ELR (cell line): ENCODE results near the gene FGF1.

ENCODE experiments used
- DNase-seq: peaks from one replicate; pipeline ENCODE4 v3.0.0-alpha.2; 2015; ENCODE audit warnings: low read depth

Gene FGF1

DNA sequence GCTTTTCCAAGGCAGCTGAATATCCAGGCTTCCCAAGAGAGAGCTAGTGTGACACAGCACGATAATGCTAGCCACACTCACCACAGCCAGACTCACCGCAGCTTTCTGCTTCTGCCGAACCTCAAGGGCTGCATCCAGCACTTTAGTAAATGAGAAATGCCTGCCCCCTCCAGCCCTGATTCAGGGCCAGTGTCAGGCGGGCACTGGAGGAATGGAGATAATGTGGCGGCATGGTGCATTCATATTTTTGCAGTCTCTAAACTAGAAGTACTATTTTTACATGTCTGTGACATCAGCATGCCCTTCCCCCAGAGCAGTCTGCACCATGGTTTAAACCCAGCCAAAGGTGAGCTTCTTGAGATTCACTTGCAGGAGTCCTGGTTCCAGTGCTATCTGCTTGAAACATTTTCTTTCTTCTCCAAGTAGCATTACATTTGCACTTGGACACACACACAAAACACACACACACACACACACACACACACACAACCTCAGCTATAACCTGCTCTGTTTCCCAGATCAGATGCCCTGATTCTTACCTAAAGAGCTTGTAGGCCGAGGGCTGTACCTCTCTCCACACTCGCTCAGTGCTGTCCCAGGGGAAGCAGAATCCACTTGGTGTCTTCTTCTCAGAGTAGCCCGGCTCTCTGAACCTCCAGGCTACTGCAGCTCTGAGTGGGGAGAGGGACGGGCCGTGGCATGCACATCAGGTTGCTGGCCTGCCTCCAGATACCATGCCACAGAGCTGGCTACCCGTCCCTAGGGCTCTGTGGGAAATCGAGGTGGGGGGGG is at the start of gene FGF1:
TSS of gene FGF1 (minus strand) at position 673 of the 792 bp plus-strand sequence. CDS start 71,963 bp downstream, outside the sequence.
- DNase-seq: no peak

DNA sequence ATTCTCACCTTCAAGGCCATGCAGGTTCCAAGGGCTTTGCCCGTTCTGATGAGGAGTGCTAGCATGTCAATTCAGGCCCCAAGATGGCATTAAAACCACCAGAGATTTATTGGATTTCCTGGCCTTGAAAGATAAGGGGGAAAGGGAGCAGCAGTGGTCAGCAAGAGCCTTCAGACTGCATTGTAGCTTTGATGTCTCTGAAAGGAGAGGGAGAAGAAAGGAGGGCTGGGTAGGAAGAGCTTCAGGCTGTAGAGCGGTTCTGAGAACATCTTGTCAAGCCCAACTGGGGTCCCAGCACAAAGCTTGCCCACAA is 41.8 kb upstream of the FGF1 start:
- no peak for DNase-seq

DNA sequence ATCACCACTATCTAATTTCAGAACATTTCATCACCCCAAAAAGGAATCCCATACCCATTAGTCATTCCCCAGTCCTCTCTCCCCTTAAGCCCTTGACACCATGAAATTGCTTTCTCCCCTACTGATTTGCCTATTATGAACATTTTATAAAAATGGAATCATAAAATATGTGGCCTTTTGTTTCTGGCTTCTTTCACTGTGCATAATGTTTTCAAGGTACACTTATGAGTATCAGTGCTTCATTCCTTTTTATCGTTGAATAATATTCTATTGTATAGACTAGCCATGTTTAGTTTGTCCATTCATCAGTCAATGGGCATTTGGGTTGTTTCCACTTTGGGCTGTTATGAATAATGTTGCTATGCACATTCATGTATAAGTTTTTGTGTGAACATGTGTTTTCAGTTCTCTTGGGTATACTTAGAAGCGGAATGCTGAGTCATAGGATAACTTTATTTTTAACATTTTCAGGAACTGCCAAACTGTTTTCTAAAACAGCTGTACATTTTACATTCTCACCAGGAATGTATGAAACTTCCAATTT is 40.4 kb upstream of the FGF1 start:
- DNase-seq: peak; percentile 72

DNA sequence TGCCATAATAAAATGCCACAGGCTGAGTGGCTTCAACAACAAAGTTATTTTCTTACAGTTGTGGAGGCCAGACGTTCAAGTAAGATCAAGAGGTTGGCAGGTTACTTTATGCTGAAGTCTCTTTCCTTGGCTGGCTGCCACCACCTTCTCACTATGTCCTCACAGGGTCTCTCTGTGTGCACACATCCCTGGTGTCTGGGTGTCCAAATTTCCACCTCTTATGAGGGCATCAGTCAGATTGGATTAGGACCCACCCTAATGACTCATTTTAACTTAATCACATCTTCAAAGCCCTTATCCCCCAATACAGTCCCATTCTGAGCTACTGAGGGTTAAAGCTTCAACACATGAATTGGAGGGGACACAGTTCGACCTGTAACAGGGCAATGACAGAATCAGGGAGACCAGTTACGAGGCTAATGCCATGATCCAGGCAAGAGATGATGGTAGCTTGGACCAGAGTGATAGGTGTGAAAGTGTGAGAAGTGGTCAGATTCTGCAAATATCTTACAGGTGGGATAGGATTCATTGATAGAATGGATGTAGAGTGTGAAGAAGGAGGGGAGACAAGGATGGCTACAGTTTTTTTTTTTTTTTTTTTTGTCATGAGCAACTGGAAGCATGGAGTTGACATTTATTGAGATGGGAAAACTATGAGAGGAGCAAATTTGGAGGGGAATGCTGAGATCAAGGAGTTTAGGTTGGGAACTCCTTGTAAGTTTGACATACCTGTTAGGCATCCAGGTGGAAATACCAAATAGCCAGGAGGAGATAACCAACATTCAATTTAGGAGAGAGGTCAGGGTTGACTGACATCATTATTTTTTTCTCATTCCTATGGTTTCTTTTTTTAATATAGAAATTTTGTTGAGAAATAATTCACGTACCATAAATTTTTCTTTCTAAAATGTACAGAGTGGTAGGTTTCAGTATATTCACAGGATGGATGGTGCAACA is 39.6 kb upstream of the FGF1 start:
- no peak for DNase-seq

DNA sequence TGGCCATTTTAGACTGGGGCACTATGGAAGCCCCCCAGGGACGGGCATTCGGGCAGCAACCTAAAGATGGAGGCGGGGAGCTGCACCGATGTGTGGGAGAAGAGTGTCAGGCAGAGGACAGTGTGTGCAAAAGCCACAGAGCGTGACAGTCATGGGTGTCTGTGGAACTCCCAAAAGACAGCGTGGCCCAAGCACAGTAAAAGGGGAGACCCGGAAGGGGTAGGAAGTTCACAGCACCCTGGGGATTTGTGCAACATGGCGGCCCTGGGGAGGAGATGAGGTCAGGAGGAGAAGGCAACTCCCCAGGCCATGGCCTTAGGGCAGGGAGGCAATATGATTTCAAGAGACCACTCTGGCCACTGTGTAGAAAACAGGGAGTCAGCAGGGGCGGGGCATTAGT is 38.9 kb upstream of the FGF1 start:
- DNase-seq: no peak

DNA sequence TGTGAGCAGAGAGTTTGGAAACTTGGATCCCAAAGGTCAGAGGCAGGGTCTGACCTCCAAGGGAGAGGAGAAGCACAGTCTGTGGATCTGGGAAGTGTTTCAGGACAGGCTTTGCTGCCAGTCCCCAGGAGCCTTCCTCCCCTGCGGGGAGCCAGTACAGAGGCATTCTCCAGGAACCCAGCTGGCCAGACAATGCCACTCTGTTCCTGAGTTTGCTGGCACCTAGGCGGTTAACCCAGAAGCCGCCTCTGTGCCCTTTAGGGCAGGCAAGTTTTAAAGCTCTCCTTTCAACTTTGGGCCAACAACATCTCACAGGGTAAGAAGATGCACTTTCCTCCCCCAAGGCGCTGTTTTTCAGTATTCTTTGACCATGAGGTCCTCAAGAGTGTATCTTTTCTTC is 37.0 kb upstream of the FGF1 start:
- no peak for DNase-seq

DNA sequence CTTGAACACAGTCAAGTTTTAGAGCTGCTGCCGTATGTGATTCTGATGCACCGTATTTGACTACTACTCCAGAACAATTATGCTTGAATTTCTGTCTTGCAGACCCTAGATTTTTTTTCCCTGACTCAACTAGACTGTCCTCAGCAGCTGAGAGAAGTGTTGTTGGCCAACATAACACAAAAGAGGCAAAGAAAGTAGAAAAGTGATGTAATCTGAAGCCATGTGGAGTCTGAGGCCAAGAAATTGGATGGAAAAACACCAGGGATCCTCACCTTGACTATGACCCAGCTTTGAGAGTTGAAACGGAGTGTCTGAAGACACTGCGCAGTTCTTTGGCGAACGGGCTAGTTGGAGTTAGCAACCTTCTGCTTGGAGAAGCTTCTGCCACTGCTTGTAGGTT is 36.3 kb upstream of the FGF1 start:
- DNase-seq: no peak

DNA sequence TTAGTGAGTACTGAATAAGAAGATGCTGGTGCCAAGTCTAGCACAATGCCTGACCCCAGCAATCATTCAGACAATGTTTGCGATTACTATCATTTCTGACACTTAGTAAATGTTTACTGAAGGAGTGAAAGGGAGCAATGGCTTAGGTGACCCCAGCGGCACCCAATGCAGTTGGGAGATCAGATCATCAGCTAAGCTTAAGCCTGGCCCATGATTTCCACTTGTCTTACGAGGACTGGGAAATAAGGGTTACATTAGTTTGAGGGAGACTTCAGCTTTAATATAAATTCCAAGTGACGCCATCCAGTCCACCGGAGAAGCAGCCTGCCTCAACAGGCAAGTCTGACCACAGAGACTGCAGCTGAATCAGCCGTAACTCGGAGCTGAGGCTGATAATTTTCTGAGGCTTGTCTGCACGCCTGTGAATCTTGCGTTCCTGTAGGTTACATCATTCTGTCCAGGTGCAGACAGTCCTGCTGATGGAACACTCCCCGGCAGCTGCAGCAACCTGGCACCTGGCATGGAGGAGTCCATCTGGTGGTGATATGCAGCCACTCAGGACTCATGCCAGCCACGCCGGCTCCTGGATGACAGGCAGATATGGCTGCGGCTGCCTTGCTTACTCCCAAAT is 34.9 kb upstream of the FGF1 start:
- DNase-seq: no peak

DNA sequence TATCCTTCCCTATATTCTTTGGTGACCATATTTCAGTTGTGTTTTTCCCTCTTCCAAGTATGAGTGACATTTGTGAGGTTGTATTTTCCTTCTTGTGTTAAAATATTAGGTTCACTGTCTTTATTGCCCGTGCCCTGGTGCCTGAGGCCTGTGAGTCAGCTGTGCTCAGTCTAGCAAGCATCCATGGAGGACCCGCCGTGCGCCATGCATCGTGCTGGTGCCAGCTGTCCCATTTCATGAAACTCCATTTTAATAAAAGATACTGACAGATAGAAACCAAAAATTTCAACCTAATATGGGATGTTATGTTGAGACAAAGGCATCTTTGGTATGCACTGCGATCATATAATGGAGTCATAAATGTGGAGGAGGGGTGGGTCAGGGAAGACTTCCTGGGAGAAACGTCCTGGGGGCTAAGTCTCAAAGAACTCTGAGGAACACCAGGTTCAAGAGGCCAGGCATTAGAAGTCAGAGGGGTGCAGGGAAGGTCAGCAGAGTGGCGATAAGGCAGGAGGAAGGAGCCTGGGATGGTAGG is 34.0 kb upstream of the FGF1 start:
- peak; percentile 22 for DNase-seq

DNA sequence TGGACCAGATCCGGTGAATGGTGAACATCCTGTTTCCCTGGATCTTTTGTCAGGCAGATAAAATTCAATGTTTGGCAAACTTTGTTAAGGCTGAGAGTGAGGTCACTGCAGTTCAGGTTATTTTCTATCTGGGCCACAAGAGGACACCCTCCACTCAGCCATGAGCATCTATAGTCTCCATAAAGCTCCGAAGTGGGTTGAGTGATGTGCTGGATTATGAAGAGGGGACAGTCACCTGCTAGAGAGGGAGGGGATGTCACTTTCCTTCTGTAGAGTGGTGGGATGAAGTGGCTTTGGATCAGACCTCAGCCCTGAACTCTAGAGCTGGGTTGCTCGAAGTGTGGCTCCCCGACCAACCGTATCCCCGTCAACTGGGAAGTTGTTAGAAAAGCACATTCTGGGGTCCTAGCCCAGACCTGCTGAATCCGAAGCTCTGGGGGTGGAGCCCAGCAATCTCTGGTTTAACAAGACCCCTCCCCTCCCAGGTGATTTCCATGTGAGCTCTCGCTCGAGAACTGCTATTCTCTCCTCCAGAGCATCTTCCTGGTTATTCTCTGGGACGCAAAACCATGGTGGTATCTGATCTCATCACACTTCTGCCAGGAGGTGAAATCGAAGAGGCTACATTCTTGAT is 31.8 kb upstream of the FGF1 start:
- DNase-seq: peak; percentile 72

DNA sequence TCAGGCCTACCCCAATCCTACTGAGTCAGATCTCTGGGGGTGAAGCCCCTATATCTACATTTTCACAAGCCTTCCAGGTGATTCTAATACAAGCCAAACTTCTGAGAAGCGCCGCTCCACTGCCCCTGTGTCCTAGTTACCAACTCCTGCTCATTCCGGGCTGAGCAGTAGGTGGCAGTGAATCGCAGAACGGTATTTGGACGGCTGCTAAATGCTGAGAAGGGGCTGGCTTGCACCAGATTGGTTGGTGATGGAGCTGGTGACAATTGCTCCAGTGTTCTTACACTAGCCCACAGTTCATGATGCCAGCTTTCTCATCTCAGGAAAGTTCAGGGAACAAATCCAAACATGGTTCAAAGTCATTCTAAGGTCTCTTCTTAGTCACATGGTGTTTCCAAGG is 31.1 kb upstream of the FGF1 start:
- DNase-seq: peak; percentile 66

DNA sequence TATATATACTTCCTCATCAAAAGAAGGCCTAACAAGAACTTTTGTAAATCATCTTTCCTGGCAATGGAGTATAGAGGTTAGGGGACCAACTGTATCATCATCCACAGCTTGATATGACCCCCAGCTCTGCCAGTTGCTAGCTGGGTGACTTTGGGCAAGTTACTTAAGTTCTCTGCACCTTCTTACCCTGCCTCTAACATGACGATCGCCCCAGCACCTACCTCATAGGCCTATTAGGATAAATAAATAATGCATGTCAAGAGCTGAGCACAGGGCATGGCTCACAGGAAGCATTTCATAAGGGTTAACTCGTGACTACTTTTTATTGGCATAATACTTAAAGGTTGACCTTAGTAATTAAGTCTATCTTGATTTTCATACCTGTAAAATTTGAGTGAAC is 29.4 kb upstream of the FGF1 start:
- DNase-seq: no peak

DNA sequence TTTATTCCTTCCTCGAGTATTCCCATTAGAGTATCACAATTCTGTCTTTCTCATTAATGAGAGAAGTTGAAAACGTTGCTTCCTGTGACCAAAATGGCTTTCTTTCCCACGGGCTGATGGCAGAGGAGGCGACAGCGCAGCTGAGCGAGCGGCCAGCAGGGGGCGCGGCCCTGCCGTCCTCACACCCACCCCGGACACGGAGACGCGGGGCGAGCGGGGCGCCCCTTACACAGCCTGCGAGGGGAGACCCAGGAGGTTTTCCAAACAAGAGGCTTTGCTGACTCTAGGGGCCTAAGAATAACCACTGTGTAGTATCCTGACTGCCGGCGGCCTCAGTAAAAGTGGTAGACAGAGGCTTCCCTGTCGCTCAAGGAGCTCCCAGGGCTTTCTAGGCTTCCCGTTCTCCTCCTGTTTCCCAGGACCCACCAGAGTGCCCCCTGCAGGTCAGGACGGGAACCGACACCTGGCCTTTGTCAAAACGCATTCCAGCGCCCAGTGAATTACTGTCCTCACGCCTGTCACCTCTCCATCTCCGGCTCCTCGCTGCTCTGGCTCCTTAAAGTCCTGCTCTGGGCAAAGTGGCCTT is 27.3 kb upstream of the FGF1 start:
- DNase-seq: peak; percentile 89

DNA sequence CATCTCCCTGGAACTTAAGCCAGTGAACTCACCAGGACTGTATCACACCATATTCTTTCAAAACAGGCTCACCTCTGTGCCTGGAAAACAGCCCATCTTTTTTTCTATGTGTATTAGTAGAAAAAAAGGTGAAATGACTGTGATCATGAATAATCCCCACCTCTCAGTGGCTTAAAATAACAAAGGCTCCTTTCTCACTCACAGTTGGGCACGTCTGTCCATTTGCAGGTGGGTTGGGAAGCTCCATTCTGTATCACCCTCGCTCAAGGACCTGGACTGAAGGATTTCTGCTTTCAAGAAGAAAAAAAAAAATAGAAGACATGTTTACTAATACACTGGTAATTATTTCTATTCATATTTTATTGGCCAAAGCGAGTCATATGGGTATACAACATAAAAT is 17.3 kb upstream of the FGF1 start:
- DNase-seq: no peak

DNA sequence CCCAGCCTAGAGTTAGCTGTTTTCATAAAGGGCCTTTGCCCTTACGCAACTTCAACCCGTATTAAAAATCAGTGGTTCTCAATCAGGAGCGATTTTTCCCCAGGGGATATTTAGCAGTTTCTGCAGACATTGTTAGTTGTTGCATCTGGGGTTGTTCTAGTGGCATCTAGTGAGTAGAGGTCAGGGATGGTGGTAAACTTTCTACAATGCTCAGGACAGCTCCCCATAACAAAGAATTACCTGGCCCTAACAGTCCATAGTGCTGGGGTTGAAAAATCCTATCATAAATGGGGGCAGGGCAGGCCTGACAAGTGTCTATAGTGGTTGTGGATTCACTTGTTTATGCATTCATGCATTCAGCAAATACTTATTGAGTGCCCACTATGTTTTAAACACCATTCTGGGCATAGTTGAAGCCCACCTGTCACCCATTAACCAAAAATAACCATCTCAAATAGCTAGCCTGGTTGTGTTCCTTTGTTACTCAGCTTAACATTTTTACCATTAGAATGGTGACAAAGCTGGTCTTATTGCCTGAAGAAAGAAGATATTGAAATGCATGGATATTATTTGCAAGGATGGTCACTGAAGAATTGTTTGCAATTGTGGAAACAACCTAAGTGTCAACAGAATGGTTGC is 15.9 kb upstream of the FGF1 start:
- DNase-seq: no peak

DNA sequence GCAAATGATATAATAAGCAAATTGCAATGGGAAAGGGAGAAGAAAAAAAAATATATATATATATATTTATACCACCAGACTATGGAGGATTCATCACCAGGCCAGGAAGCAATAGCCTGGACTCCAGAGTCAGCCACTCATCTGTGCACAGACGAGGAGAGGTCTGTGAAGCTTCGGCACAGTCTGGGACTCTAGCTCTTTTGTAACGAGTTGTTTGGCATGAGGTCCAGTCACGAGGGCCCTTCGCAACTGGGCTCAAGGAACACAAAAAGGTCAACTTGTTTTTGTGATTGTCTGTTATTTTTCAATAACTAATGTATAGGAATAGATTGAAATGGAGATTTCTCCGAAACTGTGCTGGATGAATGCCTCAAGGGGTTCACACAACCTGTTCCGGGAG is 14.7 kb upstream of the FGF1 start:
- no peak for DNase-seq

DNA sequence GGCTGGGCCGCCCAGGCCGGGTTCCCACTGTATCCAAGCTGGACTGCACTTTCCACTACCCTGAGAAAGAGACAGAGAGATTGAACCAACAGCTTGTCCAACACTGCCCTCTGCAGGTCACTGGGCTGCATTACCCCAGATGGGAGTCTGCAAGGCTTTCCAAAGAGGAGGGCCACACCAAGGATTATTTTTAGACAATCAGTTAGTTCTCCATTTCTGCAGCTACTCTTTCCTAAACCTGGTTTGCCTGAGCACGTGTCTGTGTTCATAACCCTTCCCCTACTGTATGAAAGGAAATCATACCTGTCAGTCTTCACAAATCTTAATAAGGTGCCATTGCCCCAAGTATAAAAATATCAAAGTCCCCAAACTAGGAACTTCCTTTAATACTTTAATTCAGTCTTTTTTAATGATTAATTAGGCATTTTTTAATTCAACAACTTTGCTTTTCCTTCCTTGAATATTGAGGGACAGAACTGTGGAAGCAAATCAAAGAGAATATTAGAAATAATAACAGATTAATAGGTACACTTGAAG is 13.4 kb upstream of the FGF1 start:
- peak; percentile 84 for DNase-seq

DNA sequence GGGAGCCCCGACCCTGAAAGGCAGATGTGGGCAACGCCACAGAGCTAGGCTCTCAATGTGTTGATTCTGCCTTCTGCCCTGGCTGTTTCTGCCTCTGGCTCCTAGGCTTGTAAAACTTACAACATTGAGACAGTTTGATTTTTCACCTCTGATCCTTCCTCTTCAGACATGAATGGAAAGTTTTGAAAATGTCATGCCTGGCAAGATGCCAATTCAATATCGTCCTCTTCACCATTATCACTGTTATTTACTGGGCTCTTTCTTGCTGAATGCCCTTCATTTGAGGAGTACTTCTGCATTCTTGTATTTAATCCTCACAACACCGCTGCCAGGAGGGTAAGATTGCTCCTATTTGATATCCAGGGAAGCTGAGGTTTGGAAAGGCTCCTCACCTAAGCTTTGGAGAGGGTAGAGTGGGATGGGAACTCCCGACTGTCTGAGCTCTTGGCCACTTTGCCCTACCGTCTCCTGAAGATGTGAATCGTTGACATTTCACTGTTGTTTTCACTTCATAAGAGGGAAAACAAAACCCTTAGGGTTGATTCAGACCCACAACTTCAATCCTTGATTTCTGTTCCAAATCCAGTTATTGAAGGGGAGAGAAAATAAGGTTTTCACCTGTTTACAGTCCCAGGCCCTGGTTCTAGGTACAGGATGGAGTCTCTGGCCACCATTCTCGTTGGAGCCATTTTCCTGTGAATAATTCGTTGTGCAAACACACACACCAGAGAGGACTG is 12.7 kb upstream of the FGF1 start:
- DNase-seq: no peak

DNA sequence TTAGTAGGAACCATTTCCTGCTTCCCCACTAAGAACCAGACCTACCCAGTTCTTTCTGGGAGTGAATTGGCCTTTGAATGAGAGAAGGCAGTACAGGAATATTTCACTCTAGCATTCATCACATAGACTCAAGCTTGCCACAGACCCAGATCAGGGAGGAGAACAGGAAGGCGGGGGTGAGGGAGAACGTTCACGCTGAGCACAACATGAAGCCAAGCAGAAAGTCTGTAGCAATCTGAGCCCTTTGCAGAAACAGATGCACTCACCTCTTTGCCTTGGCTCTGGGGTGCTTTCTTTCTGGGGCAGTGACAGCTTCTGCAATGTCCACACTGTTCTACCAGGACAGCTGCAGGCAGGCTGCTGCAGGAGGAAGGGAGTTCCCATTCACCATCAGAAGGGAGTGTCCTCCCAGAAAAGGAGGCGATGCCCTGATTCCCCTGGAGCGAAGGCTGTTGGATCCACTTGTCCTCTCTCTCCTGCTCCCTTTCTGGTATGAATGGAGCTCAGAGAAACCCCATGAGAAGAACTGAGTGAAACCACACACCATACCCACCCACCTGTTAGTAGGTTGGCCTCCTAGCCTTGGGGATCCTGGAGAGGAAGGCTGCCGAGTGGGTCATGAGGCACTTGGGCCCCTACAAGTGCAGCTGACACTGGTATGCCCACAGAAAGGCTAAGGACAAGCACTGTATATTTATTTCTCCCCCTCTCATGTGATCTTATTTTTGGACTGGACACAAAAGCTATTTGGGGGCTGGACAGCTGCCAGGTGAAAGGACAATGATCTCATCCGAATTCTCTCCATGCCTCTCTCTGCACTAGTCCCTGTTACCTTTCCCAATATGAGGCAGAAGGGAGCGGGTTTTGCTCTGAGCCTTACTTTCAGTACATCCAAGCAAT is 11.7 kb upstream of the FGF1 start:
- DNase-seq: no peak
